Common myeloid progenitor, CD34-positive (primary cell): Measurements from ENCODE around the gene EMC1.
"Not testable (repeated sequence)": the region's sequence is repeated elsewhere in the genome, so short reads cannot be mapped to it uniquely, and the experiment has no call there.

Source experiments
- CTCF ChIA-PET: fragments of 350-600 bp; sonication (Branson Sonifier 250); formaldehyde crosslinking; loops from one replicate; lab custom pipeline; 2021; ENCODE audit warnings: antibody characterized with exemption; lab: Charles Lee
- POLR2A ChIA-PET: fragments of 350-600 bp; sonication (Branson Sonifier 250); formaldehyde crosslinking; loops from one replicate; lab custom pipeline; 2021; ENCODE audit warnings: antibody characterized with exemption; lab: Charles Lee
- DNase-seq, 3 donors: peaks; one replicate each; pipeline versions ENCODE4 v3.0.0 to v3.0.0-alpha.2; 2013
- H3K27ac ChIP-seq, 2 experiments: 1 replicate in 1 of 2; 2 replicates in 1 of 2; pipeline ENCODE4 v1.7.0; 2013; ENCODE audit warnings: inconsistent platforms in 2 of 2, low read length in 2 of 2, mild to moderate bottlenecking in 2 of 2, low read depth in 1 of 2, moderate library complexity in 1 of 2; ENCODE audit not compliant: severe bottlenecking in 2 of 2, insufficient read depth in 1 of 2, poor library complexity in 1 of 2
- H3K27me3 ChIP-seq, 5 experiments: replicated peaks in 2 of 5; 1 replicate in 3 of 5; 2 replicates in 2 of 5; pipeline versions ENCODE4 v1.6.1 to v1.7.0; 2013; ENCODE audit warnings: low read length in 4 of 5, mild to moderate bottlenecking in 2 of 5, moderate library complexity in 2 of 5, inconsistent platforms in 1 of 5; ENCODE audit not compliant: insufficient read depth in 5 of 5, control insufficient read depth in 4 of 5
- H3K36me3 ChIP-seq, 4 experiments: 1 replicate in 2 of 4; 2 replicates in 2 of 4; pipeline versions ENCODE4 v1.6.1 to v1.7.0; 2013; ENCODE audit warnings: low read length in 3 of 4, control low read depth in 1 of 4, mild to moderate bottlenecking in 1 of 4; ENCODE audit not compliant: control insufficient read depth in 4 of 4, insufficient read depth in 4 of 4
- H3K4me1 ChIP-seq, 4 experiments: 1 replicate in 3 of 4; 2 replicates in 1 of 4; pipeline versions ENCODE4 v1.6.1 to v1.7.1; 2013; ENCODE audit warnings: low read length in 3 of 4, mild to moderate bottlenecking in 3 of 4, control low read depth in 1 of 4, inconsistent platforms in 1 of 4, moderate library complexity in 1 of 4; ENCODE audit not compliant: control insufficient read depth in 4 of 4, insufficient read depth in 4 of 4; ENCODE audit errors: control extremely low read depth in 1 of 4
- H3K4me3 ChIP-seq, 7 experiments: 1 replicate in 4 of 7; 2 replicates in 3 of 7; pipeline versions ENCODE4 v1.5.1 to v1.7.0; 2013; ENCODE audit warnings: mild to moderate bottlenecking in 7 of 7, low read length in 6 of 7, moderate library complexity in 6 of 7, inconsistent platforms in 2 of 7, low read depth in 2 of 7, control low read depth in 1 of 7; ENCODE audit not compliant: insufficient read depth in 4 of 7, control insufficient read depth in 1 of 7; ENCODE audit errors: extremely low read depth in 1 of 7
- H3K9me3 ChIP-seq, 5 experiments: 1 replicate in 4 of 5; 2 replicates in 1 of 5; pipeline versions ENCODE4 v1.6.1 to v1.7.1; 2013; ENCODE audit warnings: low read length in 4 of 5, mild to moderate bottlenecking in 2 of 5, inconsistent platforms in 1 of 5, low read depth in 1 of 5, moderate library complexity in 1 of 5; ENCODE audit not compliant: control insufficient read depth in 4 of 5, insufficient read depth in 2 of 5; ENCODE audit errors: control extremely low read depth in 1 of 5
- WGBS: methylation state at CpG from one replicate; pipeline ENCODE4 v1.1.5; 2013; ENCODE audit not compliant: insufficient coverage; 5-methylcytosine and 5-hydroxymethylcytosine counted together

Gene EMC1

GRCh38 chr1:19262744-19263143 is 11.4 kb upstream of the EMC1 start:
- H3K4me3 ChIP-seq = no peak overlapping the region
- H3K36me3 ChIP-seq = peaks cover 4 to 32% (median 30%) of the 10 kb centered on the region in 4 experiments
- POLR2A ChIA-PET = no interaction called here
- no peaks in the 10 kb centered on the region for H3K27me3 ChIP-seq
- 97% methylated on average over 5 of the region's 5 CpGs for WGBS
- H3K4me1 ChIP-seq = no peaks in the 10 kb centered on the region
- no peak for DNase-seq
- H3K27ac ChIP-seq = no peak overlapping the region
- CTCF ChIA-PET = no interaction called here
- no peaks in the 10 kb centered on the region for H3K9me3 ChIP-seq

- Histone ChIP-seq H3K4me1 (no peaks in the 10 kb centered on the region), H3K27me3 (no peaks in the 10 kb centered on the region), H3K36me3 (peaks cover 4 to 39% (median 37%) of the 10 kb centered on the region in 4 experiments), H3K4me3 (no peak overlapping the region), H3K27ac (no peak overlapping the region), H3K9me3 (no peaks in the 10 kb centered on the region)
- 89% methylated on average over 5 of the region's 5 CpGs for WGBS
- ChIA-PET CTCF (no interaction called here), POLR2A (interaction anchor here (0.6 kb wide), 1 partner anchor 27 kb away, joined by 3 read pairs; no protein-coding TSS in a partner anchor)
- no peak for DNase-seq
Observed at GRCh38 chr1:19262047-19262446, 10.7 kb upstream of the EMC1 start.

GRCh38 chr1:19260211-19261138 is 9.2 kb upstream of the EMC1 start:
- Histone ChIP-seq H3K4me1 (no peaks in the 10 kb centered on the region), H3K27me3 (no peaks in the 10 kb centered on the region), H3K4me3 (no peak overlapping the region), H3K27ac (no peak overlapping the region), H3K36me3 (peaks cover 6 to 54% (median 51%) of the 10 kb centered on the region in 4 experiments), H3K9me3 (no peaks in the 10 kb centered on the region)
- ChIA-PET POLR2A (no interaction called here), CTCF (no interaction called here)
- DNase-seq = no peak
- 85% methylated on average over 20 of the region's 21 CpGs for WGBS

GRCh38 chr1:19258353-19258752 is 7.0 kb upstream of the EMC1 start:
- H3K9me3 ChIP-seq = no peaks in the 10 kb centered on the region
- no peak for DNase-seq
- WGBS = 96% methylated on average over 9 of the region's 10 CpGs
- CTCF ChIA-PET = interaction anchor here (2.1 kb wide), 1 partner anchor 10 kb away, joined by 5 read pairs; no protein-coding TSS in a partner anchor
- POLR2A ChIA-PET = no interaction called here
- H3K36me3 ChIP-seq = peaks cover 6 to 64% (median 53%) of the 10 kb centered on the region in 4 experiments
- no peak overlapping the region for H3K4me3 ChIP-seq
- no peaks in the 10 kb centered on the region for H3K27me3 ChIP-seq
- H3K4me1 ChIP-seq = peaks cover under 1 to 8% (median 7%) of the 10 kb centered on the region in 4 experiments
- H3K27ac ChIP-seq = no peak overlapping the region

GRCh38 chr1:19257178-19257914 is 6.0 kb upstream of the EMC1 start:
- H3K9me3 ChIP-seq = no peaks in the 10 kb centered on the region
- H3K27ac ChIP-seq = no peak overlapping the region
- DNase-seq = no peak
- ChIA-PET POLR2A (no interaction called here), CTCF (interaction anchor here (1.0 to 2.1 kb wide), 3 partner anchors 9 to 88 kb away, joined by 3 to 5 read pairs (median 3); no protein-coding TSS in a partner anchor)
- H3K4me1 ChIP-seq = peaks cover 8 to 18% (median 14%) of the 10 kb centered on the region in 4 experiments
- peaks cover 6 to 64% (median 53%) of the 10 kb centered on the region in 4 experiments for H3K36me3 ChIP-seq
- WGBS = 84% methylated on average over 13 of the region's 15 CpGs
- H3K4me3 ChIP-seq = no peak overlapping the region
- no peaks in the 10 kb centered on the region for H3K27me3 ChIP-seq

- WGBS = 100% methylated on average over 5 of the region's 5 CpGs
- H3K4me3 ChIP-seq, POLR2A ChIA-PET, H3K9me3 ChIP-seq, H3K27ac ChIP-seq, H3K27me3 ChIP-seq, DNase-seq: not testable (repeated sequence)
- peaks cover 11 to 25% (median 21%) of the 10 kb centered on the region in 4 experiments for H3K4me1 ChIP-seq
- CTCF ChIA-PET = interaction anchor here (1.0 to 1.2 kb wide), 2 partner anchors 38 to 87 kb away, joined by 3 read pairs; no protein-coding TSS in a partner anchor
- H3K36me3 ChIP-seq = peaks cover 6 to 64% (median 53%) of the 10 kb centered on the region in 4 experiments
Observed at GRCh38 chr1:19256301-19256700, 5.0 kb upstream of the EMC1 start.
